Ectodermal cell (in vitro differentiated cells): ENCODE results near the gene MAST1. TPM values are rescaled to one million over a fixed set of nuclear protein-coding genes. Genes with fewer than 3 reads are reported as not detected.

Source experiments
- H3K27ac ChIP-seq: 2 replicates; pipeline ENCODE4 v1.7.0; 2013; ENCODE audit warnings: mild to moderate bottlenecking, low read depth, low read length; ENCODE audit not compliant: insufficient read depth, poor library complexity, severe bottlenecking
- H3K27me3 ChIP-seq: 2 replicates; pipeline ENCODE4 v1.7.0; 2013; ENCODE audit warnings: mild to moderate bottlenecking, low read length; ENCODE audit not compliant: insufficient read depth, control insufficient read depth, poor library complexity, severe bottlenecking
- H3K36me3 ChIP-seq: one replicate; pipeline ENCODE4 v1.7.0; 2013; ENCODE audit warnings: low read length; ENCODE audit not compliant: control insufficient read depth, insufficient read depth
- H3K4me1 ChIP-seq: one replicate; pipeline ENCODE4 v1.7.0; 2013; ENCODE audit warnings: low read length; ENCODE audit not compliant: control insufficient read depth, insufficient read depth
- H3K4me3 ChIP-seq: 2 replicates; pipeline ENCODE4 v1.7.0; 2013; ENCODE audit warnings: low read depth, low read length, control low read depth; ENCODE audit not compliant: insufficient read depth
- H3K9me3 ChIP-seq: 2 replicates; pipeline ENCODE4 v1.7.0; 2013; ENCODE audit warnings: mild to moderate bottlenecking, low read length, moderate library complexity; ENCODE audit not compliant: control insufficient read depth
- WGBS, 2 experiments: methylation state at CpG; one replicate each; pipeline ENCODE4 v1.1.7; 2013; ENCODE audit warnings: missing lambda C conversion rate in 2 of 2; 5-methylcytosine and 5-hydroxymethylcytosine counted together
- polyA plus RNA-seq, 4 experiments: library from polyadenylated mRNA; stranded (reverse); fragments of 50-300 nt; gene quantifications; one replicate each; pipeline ENCODE4 v1.2.3, GENCODE V29; 2013

The MAST1 gene
- 20.7 TPM for polyA plus RNA-seq (2013, experiment 1 of 4)
- polyA plus RNA-seq (2013, experiment 2 of 4) = 17.8 TPM
- polyA plus RNA-seq (2013, experiment 3 of 4) = 16.3 TPM
- 14.1 TPM for polyA plus RNA-seq (2013, experiment 4 of 4)

DNA sequence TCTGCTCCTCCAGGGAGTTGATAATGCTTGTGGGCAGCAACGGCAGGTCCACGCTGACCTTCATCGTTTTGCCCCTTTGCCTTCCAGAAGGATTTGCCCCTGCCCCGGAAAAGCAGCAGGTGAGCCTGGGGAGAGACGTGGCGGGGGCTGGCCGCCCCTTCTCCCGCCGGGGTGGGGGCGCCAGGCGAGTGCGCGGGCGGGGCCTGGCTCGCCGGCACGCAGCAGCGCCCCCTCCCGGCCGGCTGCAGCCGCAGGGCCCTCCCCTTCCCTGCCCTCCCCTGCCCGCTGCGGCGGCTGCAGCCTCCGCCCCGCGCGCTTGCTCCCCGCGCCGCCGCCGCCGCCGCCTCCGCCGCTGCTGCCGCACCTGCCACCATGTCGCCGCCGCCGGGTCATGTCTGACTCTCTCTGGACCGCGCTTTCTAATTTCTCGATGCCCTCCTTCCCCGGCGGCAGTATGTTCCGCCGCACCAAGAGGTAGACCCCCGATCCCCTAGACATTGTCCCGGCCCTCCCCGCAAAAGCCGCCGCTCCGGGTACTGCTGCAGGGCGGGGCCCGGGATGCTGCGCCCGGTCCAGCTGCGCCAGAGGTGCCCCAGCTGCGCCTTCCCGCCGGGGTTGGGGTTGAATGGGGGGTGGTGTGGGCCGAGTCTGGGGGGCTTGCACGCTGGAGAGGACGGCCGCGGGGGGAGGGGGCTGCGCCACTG lies at the start of gene MAST1:
MAST1 (plus strand) TSS at position 334 of the 704 bp plus-strand sequence; CDS start at position 392, 58 bp downstream.
- Histone ChIP-seq H3K4me1 (peaks cover 10% of the 10 kb centered on the region), H3K27me3 (peaks cover 60% of the 10 kb centered on the region), H3K4me3 (peak within 1 kb of the TSS; percentile 66), H3K9me3 (no peaks in the 10 kb centered on the region), H3K36me3 (no peaks in the 10 kb centered on the region), H3K27ac (no peak within 1 kb of the TSS)
- 0 to 1% methylated on average over 69 of the region's 69 CpGs for WGBS, 2 experiments

GRCh38 chr19:12788682-12789097 lies 49.6 kb upstream of the MAST1 start:
- Histone ChIP-seq H3K27ac (peak overlapping the region; percentile 85), H3K27me3 (peaks cover 32% of the 10 kb centered on the region), H3K36me3 (no peaks in the 10 kb centered on the region), H3K4me1 (peaks cover 24% of the 10 kb centered on the region), H3K9me3 (no peaks in the 10 kb centered on the region), H3K4me3 (peak overlapping the region; percentile 43)
- WGBS, 2 experiments = 11 to 12% methylated on average over 12 of the region's 12 CpGs

GRCh38 chr19:12789098-12789903 lies 49.0 kb upstream of the MAST1 start:
- Histone ChIP-seq H3K4me1 (peaks cover 26% of the 10 kb centered on the region), H3K4me3 (peak overlapping the region; percentile 43), H3K27me3 (peaks cover 38% of the 10 kb centered on the region), H3K36me3 (no peaks in the 10 kb centered on the region), H3K27ac (peak overlapping the region; percentile 85), H3K9me3 (no peaks in the 10 kb centered on the region)
- 5% methylated on average over 46 of the region's 46 CpGs for WGBS, 2 experiments

DNA sequence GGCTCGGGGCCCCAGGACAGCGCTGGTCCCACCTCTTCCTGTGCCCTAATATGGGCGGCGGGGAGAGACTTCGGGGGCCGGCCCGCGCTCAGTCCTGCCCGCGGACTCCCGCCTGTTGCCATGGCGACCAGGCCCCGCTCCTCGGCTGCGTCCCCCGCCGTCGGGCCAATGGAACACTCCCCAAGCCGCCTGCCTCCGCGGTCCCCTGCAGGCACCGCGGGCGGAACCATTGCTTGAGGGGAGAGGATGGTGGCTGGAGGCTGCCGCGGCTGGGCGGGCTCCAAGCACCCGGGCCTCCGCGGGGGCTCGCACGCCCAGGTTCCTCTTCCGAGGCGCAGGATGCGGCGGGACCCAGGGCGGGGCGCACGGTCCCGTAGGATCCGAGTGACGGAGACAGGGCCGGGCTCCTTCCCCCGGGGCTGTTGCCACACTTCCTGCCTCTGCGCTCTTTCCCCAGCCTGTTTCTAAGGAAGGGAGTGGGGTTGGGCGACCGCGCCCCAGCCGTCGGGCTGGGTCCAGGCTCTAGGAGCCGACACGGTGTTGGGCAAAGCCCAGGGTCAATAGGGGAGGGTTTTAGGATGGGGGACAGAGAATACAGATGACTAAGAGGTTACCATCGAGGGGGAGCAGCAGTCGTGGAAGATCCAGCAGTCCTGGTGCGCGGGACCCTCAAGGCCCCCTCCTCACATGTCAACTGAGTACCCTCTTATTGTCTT lies 48.3 kb upstream of the MAST1 start:
- H3K27ac ChIP-seq = peak overlapping the region; percentile 6
- H3K4me1 ChIP-seq = peaks cover 26% of the 10 kb centered on the region
- no peaks in the 10 kb centered on the region for H3K9me3 ChIP-seq
- peaks cover 42% of the 10 kb centered on the region for H3K27me3 ChIP-seq
- no peaks in the 10 kb centered on the region for H3K36me3 ChIP-seq
- WGBS, 2 experiments = 1% methylated on average over 56 of the region's 56 CpGs
- H3K4me3 ChIP-seq = peak overlapping the region; percentile 43

- peaks cover 42% of the 10 kb centered on the region for H3K27me3 ChIP-seq
- H3K4me3 ChIP-seq = peak overlapping the region; percentile 54
- no peaks in the 10 kb centered on the region for H3K9me3 ChIP-seq
- no peaks in the 10 kb centered on the region for H3K36me3 ChIP-seq
- WGBS, 2 experiments = 4 to 5% methylated on average over 22 of the region's 22 CpGs
- peaks cover 26% of the 10 kb centered on the region for H3K4me1 ChIP-seq
- H3K27ac ChIP-seq = no peak overlapping the region
Observed at GRCh38 chr19:12790628-12791344, 47.5 kb upstream of the MAST1 start.

DNA sequence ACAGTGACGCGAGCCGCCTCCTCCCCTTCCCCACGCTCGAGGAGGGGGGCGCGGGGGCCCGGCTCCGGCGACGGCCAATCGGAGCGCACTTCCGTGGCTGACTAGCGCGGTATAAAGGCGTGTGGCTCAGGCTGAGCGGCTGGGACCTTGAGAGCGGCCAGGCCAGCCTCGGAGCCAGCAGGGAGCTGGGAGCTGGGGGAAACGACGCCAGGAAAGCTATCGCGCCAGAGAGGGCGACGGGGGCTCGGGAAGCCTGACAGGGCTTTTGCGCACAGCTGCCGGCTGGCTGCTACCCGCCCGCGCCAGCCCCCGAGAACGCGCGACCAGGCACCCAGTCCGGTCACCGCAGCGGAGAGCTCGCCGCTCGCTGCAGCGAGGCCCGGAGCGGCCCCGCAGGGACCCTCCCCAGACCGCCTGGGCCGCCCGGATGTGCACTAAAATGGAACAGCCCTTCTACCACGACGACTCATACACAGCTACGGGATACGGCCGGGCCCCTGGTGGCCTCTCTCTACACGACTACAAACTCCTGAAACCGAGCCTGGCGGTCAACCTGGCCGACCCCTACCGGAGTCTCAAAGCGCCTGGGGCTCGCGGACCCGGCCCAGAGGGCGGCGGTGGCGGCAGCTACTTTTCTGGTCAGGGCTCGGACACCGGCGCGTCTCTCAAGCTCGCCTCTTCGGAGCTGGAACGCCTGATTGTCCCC lies 46.8 kb upstream of the MAST1 start, which contains the start of gene JUNB:
JUNB (plus strand) TSS at position 142 of the 706 bp plus-strand sequence; CDS start at position 428, 286 bp downstream.
- H3K27ac ChIP-seq = peak within 1 kb of the TSS; percentile 6
- H3K36me3 ChIP-seq = no peaks in the 10 kb centered on the region
- peak within 1 kb of the TSS; percentile 54 for H3K4me3 ChIP-seq
- 1% methylated on average over 73 of the region's 73 CpGs for WGBS, 2 experiments
- H3K27me3 ChIP-seq = peaks cover 42% of the 10 kb centered on the region
- H3K4me1 ChIP-seq = peaks cover 26% of the 10 kb centered on the region
- no peaks in the 10 kb centered on the region for H3K9me3 ChIP-seq

DNA sequence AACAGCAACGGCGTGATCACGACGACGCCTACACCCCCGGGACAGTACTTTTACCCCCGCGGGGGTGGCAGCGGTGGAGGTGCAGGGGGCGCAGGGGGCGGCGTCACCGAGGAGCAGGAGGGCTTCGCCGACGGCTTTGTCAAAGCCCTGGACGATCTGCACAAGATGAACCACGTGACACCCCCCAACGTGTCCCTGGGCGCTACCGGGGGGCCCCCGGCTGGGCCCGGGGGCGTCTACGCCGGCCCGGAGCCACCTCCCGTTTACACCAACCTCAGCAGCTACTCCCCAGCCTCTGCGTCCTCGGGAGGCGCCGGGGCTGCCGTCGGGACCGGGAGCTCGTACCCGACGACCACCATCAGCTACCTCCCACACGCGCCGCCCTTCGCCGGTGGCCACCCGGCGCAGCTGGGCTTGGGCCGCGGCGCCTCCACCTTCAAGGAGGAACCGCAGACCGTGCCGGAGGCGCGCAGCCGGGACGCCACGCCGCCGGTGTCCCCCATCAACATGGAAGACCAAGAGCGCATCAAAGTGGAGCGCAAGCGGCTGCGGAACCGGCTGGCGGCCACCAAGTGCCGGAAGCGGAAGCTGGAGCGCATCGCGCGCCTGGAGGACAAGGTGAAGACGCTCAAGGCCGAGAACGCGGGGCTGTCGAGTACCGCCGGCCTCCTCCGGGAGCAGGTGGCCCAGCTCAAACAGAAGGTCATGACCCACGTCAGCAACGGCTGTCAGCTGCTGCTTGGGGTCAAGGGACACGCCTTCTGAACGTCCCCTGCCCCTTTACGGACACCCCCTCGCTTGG lies 46.1 kb upstream of the MAST1 start:
- no peaks in the 10 kb centered on the region for H3K9me3 ChIP-seq
- 1 to 2% methylated on average over 84 of the region's 84 CpGs for WGBS, 2 experiments
- H3K4me3 ChIP-seq = peak overlapping the region; percentile 54
- peaks cover 26% of the 10 kb centered on the region for H3K4me1 ChIP-seq
- peaks cover 42% of the 10 kb centered on the region for H3K27me3 ChIP-seq
- H3K36me3 ChIP-seq = no peaks in the 10 kb centered on the region
- no peak overlapping the region for H3K27ac ChIP-seq

DNA sequence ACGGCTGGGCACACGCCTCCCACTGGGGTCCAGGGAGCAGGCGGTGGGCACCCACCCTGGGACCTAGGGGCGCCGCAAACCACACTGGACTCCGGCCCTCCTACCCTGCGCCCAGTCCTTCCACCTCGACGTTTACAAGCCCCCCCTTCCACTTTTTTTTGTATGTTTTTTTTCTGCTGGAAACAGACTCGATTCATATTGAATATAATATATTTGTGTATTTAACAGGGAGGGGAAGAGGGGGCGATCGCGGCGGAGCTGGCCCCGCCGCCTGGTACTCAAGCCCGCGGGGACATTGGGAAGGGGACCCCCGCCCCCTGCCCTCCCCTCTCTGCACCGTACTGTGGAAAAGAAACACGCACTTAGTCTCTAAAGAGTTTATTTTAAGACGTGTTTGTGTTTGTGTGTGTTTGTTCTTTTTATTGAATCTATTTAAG lies 45.4 kb upstream of the MAST1 start:
- H3K9me3 ChIP-seq = no peaks in the 10 kb centered on the region
- no peaks in the 10 kb centered on the region for H3K36me3 ChIP-seq
- no peak overlapping the region for H3K27ac ChIP-seq
- 3% methylated on average over 20 to 21 of the region's 22 CpGs for WGBS, 2 experiments
- H3K27me3 ChIP-seq = peaks cover 42% of the 10 kb centered on the region
- peaks cover 25% of the 10 kb centered on the region for H3K4me1 ChIP-seq
- peak overlapping the region; percentile 54 for H3K4me3 ChIP-seq
